AG09309 (cell line): ENCODE measurements around the gene DEPDC5.

ENCODE experiments used
- DNase-seq: peaks from one replicate; pipeline ENCODE4 v3.0.0-alpha.2; 2010; ENCODE audit warnings: low read depth
- H3K4me3 ChIP-seq: 2 replicates; pipeline ENCODE4 v1.5.1; 2011; ENCODE audit warnings: mild to moderate bottlenecking, low read depth, low read length, moderate library complexity; ENCODE audit not compliant: control insufficient read depth
- TF ChIP-seq, protein P1 (sequence below): IDR thresholded peaks from 2 replicates; pipeline ENCODE4 v1.5.1; 2011; ENCODE audit warnings: mild to moderate bottlenecking, low read depth, low read length, inconsistent platforms; ENCODE audit not compliant: insufficient read depth, control insufficient read depth; ENCODE audit errors: missing control alignments

Gene DEPDC5

DNA sequence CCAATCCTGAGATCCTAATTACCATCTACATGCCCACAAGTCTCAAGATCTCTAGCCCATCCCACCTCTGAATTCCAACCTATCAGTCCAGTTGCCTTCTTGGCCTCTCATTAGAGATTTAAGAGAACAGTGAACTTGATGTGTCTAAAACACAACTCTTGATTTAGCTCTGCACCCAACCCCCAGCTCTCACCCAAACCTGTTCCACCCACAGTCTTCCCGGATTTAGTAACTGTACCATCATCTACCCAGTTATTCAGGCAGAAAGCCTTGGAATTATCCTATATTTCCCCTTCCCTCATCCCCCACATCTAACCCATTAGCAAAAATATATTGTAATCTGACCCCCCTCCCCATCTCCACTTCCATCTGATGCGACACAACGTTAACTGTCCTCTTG is 166.5 kb downstream of the DEPDC5 start:
- TF ChIP-seq, protein P1, sequence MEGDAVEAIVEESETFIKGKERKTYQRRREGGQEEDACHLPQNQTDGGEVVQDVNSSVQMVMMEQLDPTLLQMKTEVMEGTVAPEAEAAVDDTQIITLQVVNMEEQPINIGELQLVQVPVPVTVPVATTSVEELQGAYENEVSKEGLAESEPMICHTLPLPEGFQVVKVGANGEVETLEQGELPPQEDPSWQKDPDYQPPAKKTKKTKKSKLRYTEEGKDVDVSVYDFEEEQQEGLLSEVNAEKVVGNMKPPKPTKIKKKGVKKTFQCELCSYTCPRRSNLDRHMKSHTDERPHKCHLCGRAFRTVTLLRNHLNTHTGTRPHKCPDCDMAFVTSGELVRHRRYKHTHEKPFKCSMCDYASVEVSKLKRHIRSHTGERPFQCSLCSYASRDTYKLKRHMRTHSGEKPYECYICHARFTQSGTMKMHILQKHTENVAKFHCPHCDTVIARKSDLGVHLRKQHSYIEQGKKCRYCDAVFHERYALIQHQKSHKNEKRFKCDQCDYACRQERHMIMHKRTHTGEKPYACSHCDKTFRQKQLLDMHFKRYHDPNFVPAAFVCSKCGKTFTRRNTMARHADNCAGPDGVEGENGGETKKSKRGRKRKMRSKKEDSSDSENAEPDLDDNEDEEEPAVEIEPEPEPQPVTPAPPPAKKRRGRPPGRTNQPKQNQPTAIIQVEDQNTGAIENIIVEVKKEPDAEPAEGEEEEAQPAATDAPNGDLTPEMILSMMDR, result no peak
- DNase-seq, result no peak
- H3K4me3 ChIP-seq, result no peak overlapping the region

DNA sequence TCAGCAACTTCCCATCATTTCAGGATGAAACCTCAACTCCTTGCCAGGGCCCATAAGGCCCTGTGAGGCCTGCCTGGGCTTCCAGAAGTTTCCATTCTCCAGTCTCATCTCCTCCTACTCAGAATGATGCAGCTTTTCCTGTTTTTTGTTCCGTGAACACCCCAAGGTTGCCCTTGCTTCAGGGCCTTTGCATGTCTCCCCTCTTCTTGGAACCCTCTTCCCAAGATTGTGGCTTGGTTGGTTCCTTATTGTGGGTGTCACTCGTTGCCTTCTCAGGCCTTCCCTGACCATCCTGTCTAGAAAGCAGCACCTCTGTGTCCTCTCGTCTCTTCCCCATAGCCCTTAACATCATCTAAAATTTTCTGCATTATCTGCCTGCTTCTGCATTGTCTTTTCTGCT is 167.3 kb downstream of the DEPDC5 start:
- DNase-seq, result no peak
- no peak overlapping the region for H3K4me3 ChIP-seq
- TF ChIP-seq, protein P1, result no peak

DNA sequence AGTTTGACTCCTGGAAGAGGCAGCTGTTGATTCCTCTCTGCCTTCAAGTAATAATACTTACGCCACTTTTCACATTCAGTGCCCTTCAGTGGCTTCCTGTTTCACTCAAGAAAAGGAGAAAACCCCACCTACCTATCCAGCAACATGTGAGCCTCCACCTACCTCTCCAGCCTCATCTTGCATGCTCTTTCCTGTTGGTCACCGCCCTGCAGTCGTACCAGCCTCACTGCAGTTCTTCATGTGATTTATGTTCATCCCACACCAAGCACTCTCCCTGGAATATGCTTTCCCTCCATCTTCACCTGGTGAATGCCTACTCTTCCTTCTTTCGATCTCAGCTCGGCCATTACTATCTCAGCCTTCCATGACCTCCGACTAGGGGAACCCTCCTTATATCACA is 168.7 kb downstream of the DEPDC5 start:
- H3K4me3 ChIP-seq, result no peak overlapping the region
- no peak for DNase-seq
- TF ChIP-seq, protein P1, result no peak

DNA sequence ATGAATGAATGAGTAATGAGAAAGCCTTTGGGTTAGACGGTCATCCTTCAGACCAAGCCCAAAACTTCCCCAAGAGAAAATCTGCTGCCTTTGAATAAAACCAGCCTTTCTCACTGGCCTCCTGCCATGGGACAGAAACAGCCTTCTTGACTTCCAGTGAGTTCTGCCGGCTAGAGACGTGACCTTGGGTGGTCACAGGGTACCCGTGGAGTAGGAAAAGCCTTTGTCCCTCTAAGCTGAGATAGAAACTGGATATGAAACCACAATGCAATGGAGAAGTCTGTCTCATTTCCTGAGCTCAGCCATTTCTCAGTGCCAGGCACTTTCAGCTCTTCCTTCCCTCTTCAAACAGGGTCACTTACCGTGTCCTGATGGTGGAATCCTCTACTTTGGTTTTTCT is 169.3 kb downstream of the DEPDC5 start:
- no peak overlapping the region for H3K4me3 ChIP-seq
- TF ChIP-seq, protein P1, result no peak
- DNase-seq, result no peak

- no peak overlapping the region for H3K4me3 ChIP-seq
- no peak for DNase-seq
- TF ChIP-seq, protein P1, result no peak
Measured at GRCh38 chr22:31923747-31924146, 169.9 kb downstream of the DEPDC5 start.

GRCh38 chr22:31925056-31925455 is 171.2 kb downstream of the DEPDC5 start:
- H3K4me3 ChIP-seq, result no peak overlapping the region
- TF ChIP-seq, protein P1, result no peak
- DNase-seq, result no peak

DNA sequence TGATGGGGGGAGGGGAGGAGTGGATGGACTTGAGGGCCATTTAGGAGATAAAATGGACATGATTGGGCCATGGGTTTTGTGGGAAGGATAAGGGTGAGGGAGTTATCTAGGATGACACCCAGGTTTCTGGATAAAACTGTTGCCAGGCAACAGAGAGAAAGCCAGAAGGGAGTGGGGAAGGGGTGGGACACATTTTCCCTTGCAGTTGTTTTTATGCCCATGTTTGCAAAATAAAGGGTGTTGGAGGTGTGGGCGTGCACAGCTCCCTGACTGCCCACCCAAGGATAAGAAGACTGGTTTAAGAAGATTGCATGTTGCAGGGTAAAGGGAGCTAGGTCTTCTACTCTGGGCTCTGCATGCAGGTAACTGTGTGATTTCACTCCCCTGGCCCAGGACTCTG is 172.2 kb downstream of the DEPDC5 start:
- TF ChIP-seq, protein P1, result no peak
- DNase-seq, result no peak

More for the DNA sequence above, 172.2 kb downstream of the DEPDC5 start:
- H3K4me3 ChIP-seq, result no peak overlapping the region
